Body of pancreas (tissue), 4 donors: Measurements from ENCODE around the gene MCMBP.

Experiments used
- POLR2A ChIP-seq, 3 donors: fragments of 450-650 bp; IDR thresholded peaks; one replicate each; pipeline ENCODE4 v1.6.1; 2016; ENCODE audit warnings: antibody characterized with exemption in 3 of 3, mild to moderate bottlenecking in 2 of 3
- TF ChIP-seq, protein P1 (sequence below), 7 experiments: fragments of 450-650 bp in 4 of 7; fragments of 200-600 bp in 3 of 7; sonication (generic) in 3 of 7; IDR thresholded peaks; one replicate each; pipeline ENCODE4 v1.5.1; 2016 to 2019; ENCODE audit warnings: antibody characterized with exemption in 7 of 7

DNA sequence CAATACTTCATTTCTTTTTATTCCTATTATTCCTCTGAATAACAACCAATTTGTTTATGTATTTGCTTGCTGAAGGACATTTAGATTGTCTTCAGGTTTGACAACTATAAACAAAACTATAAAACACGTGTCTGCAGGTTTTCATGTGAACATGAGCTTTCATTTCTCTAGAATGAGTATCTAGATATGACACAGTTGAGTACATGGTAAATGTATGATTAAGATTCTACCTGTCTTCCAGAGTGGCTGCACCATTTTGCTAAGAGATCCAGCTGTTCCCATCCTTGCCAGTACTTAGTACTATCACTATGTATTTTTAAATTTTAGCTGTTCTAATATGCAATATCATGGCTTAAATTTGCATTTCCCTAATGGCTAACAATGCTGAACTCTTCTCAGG is 10.1 kb downstream of the MCMBP start:
- TF ChIP-seq, protein P1, sequence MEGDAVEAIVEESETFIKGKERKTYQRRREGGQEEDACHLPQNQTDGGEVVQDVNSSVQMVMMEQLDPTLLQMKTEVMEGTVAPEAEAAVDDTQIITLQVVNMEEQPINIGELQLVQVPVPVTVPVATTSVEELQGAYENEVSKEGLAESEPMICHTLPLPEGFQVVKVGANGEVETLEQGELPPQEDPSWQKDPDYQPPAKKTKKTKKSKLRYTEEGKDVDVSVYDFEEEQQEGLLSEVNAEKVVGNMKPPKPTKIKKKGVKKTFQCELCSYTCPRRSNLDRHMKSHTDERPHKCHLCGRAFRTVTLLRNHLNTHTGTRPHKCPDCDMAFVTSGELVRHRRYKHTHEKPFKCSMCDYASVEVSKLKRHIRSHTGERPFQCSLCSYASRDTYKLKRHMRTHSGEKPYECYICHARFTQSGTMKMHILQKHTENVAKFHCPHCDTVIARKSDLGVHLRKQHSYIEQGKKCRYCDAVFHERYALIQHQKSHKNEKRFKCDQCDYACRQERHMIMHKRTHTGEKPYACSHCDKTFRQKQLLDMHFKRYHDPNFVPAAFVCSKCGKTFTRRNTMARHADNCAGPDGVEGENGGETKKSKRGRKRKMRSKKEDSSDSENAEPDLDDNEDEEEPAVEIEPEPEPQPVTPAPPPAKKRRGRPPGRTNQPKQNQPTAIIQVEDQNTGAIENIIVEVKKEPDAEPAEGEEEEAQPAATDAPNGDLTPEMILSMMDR (IDR thresholded peaks at IDR 0.05) = no peak
- no peak for TF ChIP-seq POLR2A (IDR thresholded peaks at IDR 0.05)
